Measurements from ENCODE around the gene AP1S3.
"Not testable (repeated sequence)": the region's sequence is repeated elsewhere in the genome, so short reads cannot be mapped to it uniquely, and the experiment has no call there.

AP1S3 gene

DNA sequence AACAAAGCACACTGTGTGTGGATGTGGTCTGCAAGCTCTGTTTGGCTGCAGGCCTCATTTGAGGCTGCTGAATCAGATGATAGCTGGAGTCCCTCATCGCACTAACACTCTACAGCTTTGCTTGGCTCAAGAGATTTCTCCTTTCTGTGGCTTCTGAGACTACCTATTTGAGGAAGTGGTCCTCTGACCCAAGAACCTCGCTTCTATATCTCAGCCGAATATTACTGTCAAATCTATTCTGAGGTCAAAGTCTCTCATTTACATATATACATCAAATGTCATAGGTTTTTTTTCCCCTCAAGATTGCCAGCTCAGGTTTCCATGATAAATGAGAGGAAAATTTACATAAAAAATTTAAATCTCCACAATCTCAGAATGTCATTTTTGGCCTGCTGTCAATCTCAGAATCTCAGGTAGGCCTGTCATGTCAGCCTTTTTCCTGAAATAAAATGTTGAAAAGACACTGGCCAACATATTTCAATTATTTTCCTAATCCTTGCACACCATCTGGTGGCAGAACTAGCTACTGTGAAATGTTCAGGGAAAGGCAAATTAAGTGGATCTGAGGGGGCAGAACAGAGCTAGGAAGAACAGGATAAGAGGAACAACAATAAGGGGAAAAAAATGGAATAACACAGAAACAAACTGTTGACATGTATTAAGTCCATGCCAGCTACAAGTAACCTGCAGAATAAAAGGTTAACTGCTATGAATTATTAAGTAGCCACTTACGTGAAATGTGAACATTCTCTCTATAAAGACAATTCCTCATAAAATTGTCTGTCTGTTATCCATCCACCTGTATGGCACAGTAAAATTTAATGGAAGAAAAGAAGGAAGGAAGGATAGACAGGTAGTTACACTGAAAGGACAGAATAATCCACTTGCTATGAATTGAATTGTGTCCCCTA is 39.3 kb downstream of the AP1S3 start:
- peak; percentile 41 for DNase-seq

DNA sequence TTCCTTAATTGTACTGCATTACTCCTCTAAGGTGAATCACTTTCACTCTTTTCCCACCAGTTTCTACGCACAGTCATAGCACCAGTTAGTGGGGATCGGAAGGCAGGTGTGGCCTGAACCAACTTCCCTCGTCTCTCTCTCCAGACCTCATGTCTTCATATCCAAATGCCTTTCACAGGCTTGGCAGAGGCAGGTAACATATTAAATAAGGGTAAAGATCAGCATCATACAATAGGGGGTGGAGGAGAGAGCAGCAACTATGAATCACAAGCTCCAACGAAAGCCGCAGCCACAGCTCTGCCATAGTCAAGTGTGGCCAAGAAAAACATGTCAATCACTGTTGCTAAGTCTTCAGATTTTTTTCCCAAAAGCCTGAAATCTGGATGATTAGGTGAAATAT is 40.3 kb downstream of the AP1S3 start:
- DNase-seq = no peak

DNA sequence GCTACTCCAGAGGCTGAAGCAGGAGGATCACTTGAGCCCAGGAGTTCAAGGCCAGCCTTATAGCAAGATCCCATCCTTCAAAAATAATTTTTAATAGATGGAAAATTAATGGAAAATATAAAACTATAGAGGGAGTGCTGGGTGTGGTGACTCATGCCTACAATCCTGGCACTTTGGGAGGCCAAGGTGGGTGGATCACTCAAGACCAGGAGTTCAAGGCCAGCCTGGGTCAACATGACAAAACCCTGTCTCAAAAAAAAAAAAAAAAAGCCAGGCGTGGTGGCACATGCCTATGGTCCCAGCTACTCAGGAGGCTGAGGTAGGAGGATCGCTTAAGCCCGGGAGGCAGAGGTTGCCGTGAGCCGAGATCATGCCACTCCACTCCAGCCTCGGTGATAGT is 48.0 kb downstream of the AP1S3 start:
- no peak for DNase-seq

DNA sequence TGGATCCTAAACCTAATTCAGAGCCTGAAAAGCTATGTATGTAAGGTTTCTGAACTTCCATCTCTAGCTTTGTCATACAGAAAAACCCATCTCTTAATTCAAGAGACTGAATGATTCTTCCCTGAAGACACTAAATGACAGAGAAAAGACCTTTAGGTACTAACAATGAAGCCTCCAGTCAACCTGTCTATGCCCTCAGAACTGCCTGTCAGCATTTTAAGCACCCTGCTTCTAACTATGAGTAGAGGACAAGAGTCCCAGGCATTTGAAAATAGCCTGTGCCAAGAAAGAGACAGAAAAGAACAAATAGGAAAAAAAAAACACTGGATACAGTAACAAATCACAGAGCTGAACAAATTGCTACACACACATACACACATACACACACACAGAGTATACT is 48.6 kb downstream of the AP1S3 start:
- DNase-seq = no peak

DNA sequence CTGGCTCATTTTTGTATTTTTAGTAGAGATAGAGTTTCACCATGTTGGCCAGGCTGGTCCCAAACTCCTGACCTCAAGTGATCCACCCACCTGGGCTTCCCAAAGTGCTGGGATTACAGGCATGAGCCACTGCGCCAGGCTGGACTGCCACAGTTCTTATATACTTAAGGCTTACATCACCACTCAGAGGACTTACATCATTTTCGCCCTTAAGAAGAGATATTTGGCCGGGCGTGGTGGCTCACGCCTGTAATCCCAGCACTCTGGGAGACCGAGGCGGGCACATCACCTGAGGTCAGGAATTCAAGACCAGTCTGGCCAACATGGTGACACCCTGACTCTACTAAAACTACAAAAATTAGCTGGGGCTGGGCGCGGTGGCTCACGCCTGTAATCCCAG is 49.3 kb downstream of the AP1S3 start:
- DNase-seq = not testable (repeated sequence)

DNA sequence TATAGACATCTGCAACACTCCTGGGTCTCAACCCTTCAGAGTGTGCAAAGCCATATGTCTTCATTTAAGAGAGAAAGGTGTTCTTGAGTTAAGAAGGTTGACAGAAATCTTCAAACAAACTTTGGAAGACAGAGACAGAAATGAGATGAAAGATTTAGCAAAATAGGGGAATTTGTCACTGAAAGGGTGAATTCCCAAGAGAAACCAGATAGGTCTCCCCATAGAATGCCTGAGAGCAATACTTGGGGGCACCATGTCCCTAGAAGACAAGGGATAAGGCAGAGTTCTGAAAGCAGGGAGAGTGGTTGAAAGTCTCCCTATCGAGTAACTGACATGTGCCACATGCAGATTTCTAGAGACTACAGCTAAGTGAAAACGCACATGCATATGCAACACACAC is 50.0 kb downstream of the AP1S3 start:
- DNase-seq = no peak

DNA sequence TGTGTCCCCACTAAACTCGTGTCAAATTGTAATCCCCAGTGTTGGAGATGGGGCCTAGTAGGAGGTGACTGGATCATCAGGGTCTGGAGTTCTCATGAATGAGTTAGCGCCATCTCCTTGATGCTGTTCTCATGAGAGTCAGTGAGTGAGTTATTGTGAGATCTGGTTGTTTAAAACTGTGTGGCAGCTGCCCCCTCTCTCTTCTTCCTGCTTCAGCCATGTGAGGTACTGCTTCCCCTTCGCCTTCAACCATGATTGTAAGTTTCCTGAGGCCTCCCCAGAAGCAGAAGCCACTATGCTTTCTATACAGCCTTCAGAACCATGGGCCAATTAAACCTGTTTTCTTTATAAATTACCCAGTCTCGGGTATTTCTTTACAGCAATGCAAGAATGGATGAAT is 50.4 kb downstream of the AP1S3 start:
- no peak for DNase-seq

DNA sequence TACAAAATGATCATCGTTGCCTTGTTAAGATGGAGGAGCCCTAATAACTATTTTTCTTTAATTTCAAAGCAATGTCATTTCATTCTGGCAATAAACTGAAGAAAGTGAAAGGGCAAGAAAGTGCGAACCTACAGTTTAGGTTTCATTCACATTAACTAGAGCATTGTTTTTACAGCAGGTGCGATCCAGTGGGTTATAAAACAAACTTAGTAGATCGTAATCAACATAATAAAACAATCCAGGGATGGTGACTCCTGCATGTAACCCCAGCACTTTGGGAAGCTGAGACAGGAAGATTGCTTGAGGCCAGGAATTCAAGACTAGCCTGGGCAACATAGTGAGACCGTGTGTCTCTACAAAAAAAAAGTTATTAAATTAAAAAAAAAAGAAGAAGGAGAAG is 51.1 kb downstream of the AP1S3 start:
- DNase-seq = no peak

DNA sequence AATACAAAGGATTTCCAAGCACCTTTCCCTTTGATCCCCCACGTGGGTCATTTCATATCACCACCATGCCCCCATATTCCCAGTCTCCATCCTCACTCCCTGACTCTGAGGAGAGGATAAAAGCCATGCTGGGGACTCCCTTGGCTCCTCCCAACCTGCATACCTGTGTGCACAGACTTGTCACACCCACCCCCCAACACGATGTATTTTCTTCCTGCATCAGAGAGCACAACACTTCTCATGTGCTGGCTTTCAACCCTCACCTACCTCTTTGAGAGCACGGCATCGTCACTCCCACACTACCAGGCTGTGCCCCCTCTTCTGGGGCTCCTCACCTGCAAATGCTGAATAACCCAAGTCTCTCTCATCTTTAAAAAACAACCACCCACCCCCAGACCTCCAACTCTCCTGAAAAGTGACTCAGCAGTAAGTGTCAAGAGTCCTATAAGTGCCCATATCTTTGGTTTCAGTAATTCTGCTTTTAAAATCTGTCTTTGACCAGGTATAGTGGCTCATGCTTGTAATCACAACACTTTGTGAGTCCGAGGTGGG is 53.1 kb downstream of the AP1S3 start:
- no peak for DNase-seq

DNA sequence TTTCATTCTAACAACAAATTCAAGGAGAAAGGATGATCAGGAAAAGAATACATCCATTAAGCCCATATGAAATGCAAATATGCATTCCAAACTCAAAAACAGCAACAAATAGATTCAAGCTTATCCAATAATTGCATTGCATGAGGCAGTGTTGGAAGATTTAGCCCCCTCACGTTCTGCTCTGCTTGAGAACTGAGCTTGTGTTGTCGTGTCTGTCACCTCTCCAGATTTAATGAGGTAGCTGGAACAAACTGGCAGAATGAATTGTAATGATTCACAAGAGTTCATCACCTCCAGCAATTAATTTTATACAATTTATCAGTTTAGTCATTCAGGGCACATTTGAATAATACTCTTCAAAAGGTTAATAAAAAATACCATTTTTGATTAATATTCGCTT is 54.8 kb downstream of the AP1S3 start:
- DNase-seq = no peak

DNA sequence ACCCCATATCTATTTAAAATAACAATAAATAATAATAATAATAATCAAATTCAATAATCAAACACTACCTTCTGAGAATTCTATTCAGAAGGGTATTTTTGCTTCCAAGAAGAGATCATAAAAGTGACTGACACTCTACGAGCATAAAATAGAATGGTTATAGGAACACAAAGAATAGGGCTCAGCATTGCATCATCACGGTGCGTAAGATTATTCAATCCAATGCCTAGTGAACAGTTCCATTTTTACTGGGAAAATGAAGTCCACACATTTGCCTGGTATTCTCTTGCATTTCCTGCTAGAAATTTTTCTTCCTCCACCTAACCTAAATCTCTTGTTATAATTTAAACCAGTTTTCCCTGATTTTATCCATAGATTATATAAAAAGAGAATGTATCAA is 55.8 kb downstream of the AP1S3 start:
- DNase-seq = no peak

DNA sequence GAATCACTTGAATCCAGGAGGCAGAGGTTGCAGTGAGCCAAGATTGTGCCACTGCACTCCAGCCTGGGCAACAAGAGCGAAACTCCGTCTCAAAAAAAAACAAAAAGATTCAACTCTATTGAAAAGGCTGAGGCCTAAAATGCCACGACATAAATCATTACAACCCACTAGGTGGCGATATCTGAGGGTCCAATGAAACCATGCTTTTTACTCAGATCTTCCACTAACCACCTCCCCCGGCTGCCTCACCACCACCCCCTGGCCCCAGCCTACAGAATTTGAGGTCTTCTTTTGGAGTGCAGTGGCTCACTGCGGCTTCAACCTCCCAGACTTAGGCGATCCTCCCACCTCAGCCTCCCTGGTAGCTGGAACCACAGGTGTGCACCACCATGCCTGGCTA is 57.5 kb downstream of the AP1S3 start:
- DNase-seq = peak; percentile 8

DNA sequence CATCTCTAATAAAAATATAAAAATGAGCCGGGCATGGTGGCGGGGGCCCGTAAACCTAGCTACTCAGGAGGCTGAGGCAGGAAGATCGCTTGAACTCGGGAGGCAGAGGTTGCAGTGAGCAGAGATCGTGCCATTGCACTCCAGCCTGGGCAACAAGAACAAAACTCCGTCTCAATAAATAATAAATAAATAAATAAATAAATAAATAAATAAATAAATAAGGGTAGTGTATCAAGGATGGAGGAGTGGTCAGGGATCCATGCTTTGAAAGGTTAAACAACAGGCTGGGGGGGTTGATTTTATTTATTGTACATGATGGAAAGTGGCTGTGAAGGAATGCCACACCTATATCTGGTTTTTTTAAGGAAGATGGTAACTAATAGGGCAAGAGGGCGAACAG is 63.2 kb downstream of the AP1S3 start:
- DNase-seq = no peak

DNA sequence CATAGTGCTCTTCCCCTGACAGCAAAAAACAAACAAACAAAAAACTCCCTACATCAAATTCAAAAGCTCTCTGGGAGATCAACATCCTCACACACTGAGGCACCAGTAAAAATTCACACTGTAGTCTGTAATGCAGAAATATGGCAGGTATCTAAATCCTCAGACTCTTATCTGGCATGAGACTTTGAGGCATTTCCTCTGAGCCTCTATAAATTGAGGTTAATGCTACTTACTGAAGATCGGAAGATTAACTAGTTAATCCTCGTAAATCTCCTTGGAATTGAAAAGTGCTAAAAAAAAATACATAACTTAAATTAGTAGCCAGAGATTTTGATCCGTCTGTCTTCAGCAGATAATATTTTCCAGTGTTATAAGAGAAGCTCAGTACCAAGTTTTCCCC is 65.0 kb downstream of the AP1S3 start:
- no peak for DNase-seq

DNA sequence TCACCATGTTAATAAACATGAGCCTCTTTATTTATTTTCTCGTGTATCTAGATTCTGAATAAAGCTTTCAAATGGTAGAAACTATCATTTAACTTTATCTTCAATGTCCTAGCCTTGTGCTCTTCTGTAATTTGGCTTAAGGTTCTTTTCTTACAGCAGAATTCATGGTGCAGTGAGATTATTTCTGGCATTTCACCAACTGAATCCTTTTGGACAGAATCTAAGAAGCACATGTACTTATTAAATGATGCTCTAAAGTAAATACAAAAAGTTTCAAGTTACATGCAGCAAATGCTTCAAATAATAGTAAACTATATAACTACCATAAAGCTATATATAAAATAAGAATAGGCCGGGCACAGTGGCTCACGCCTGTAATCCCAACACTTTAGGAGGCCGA is 65.9 kb downstream of the AP1S3 start:
- no peak for DNase-seq

DNA sequence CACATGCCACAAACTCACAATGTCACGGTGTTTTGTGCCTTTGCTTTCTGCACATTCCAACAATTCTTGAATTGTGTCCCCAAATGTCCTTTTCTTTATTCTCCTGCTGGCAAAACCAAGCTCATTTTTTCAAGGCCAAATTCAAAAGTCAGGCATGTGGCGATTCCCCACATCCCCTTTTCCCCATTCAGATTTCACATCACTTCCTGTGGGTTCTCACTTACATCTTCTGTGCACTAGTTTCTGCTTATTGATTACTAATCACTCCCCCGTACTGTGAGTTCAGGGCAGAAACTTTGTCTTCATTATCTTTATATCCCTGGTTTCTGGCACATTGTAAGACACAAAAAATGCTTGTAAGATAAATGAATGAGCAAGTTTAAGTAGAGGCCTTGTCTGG is 69.2 kb downstream of the AP1S3 start:
- DNase-seq = no peak

DNA sequence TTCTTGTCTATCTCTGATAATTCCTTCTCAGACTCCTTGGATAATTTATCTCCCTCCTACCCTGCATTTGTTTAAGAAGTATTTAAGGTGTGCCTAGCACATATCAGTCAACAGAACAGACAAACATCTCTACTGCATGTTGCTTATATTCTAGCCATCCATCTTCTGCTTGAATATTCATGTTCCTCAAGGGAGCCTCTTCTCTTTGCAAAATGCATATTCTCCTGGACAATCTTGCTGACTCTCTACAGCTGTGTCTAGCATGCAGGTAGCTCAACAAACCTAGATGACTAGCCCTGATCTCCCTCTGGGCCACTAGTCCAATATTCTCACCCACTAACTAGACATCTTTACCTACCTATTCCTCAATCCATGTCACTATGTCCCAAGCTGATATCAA is 70.0 kb downstream of the AP1S3 start:
- no peak for DNase-seq

DNA sequence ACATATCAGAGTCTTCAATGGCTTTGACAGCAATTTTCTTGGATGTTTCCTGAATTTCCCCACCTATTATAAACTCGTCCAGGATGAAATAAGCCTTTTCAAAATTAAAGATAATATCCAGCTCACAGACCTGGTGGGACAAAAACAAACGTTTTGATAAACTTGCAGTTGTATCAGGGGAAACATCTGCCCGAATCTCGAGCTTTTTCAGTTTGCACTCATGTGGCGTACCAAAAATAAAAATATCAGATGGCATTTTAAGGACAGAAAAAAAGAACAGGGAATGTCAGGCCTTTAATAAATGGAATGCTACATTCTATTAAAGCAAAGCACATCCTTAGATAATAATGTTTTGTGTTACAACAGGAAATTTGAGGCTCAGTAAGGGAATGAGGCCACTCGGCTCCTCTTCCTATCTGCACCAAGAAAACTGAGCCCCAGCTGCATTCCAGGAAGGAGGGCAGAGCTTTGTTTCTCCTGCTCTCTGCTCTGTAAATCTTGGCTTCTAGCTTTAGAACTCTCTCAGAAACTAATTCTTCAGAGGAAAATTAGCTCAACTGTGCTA is 72.1 kb downstream of the AP1S3 start:
- DNase-seq = no peak

DNA sequence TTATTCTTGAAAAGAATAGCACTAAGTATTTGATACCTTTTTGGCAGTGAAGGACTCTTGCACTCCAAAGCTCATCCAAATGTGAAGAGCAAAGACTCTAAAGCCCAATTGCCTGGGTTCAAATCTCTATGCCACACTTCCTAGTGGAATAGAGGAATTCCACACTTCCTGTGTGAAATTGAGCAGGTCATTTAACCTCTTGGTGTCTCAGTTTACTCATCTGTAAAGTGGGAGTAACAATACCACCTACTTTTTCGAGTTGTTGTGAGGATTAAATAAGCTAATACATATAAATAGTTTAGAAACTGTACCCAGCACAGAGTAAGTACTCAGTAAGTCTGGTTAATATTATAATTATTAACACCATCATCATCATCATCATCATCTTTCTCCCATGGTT is 72.6 kb downstream of the AP1S3 start:
- DNase-seq = no peak

DNA sequence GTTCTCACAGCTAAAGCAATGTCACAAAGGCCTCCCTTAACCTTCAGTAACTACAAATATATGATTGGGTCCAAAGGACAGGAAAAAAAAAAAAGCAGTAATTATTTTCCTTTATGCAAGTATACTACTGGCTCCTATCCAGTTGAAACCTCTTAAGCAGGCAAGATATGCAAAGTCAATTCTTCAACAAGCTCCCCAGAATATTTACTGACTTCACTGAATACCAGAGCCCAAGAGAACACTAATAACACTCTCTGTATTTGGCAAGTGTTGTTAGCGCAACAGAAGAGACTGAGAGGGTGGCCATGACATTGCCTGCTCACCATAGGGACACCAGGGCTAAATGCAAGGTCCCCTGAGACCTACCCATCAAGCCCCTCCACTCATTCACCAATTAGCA is 74.5 kb downstream of the AP1S3 start:
- no peak for DNase-seq

DNA sequence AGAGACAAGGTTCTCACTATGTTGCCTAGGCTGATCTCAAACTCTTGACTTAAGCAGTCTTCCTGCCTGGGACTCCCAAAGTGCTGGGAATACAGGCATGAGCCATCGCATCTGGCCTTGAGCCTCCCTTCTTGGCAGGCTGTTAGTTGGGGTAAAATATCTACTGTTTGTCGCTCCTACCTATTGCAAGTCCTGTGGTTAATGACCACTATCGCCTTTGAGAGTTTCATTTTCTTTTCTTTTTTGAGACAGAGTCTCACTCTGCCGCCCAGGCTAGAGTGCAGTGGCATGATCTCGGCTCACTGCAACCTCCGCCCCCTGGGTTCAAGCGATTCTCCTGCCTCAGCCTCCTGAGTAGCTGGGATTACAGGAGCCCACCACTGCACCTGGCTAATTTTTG is 75.6 kb downstream of the AP1S3 start:
- not testable (repeated sequence) for DNase-seq

DNA sequence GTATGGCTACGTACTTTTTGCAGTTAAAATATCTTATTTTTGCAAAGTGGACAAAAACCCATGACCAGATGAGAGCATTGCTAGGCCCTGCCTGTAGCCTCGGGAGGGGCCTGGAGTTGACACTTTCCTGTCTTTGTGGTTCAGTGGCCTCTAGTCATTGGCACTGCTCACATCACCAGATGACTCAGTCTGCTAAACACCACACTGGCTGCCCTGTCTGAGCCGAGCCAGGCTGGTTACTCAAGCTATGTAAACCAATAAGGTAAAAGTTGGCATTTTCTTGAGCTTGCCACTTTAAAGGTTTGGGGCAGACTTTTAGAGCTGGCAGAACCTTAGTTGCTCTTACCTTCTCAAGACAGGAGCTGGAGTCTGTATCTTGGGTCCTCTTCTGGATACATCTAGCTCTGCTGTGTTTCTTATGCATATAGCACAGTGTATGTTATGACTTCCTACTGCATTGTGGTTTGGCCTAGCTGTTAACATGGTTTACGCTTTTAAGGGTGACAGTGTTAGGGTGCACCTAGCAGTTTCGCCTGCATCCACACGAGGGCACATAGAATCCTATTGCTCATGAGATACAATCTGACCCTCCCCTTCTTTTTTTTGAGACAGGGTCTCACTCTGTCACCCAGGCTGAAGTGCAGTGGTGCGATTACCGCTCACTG is 76.4 kb downstream of the AP1S3 start:
- no peak for DNase-seq

DNA sequence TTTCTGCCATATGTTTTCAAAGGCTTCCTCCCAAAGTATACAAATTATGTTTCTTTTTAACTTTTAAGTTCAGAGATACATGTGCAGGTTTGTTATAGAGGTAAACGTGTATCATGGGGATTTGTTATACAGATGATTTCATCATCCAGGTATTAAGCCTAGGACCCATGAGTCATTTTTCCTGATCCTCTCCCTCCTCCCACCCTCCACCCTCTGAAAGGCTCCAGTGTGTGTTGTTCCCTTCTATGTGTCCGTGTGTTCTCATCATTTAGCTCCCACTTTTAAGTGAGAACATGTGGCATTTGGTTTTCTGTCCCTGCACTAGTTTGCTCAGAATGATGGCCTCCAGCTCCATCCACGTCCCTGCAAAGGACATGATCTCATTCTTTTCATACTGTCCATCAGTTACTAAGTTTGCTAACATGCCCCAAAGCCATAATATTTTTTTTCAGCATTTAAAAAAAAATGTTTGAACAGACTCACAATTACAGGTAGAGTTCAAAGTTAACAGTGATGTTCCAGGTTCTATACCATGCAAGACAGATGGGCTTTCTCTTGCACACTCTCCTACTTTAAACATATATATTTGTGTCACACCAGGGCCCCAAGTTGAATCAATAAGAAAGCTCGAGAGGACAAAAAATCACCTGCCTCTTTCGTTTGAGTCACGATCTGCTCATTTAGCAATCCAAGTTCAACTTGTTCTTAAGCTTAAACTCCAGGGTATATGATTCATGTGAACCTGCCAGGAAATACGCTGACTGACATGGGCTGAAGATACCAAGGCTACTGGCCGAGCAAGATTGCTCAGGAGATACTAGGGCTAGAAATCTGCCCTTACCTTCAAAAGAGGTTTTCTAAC is 77.6 kb downstream of the AP1S3 start:
- DNase-seq = no peak

Data from NCI-H2171 treated with DMSO at 0.1 percent for 48 hours (cell line).